VCaP (cell line): ENCODE measurements around the gene ZNF507.
"Not testable (repeated sequence)": the region's sequence is repeated elsewhere in the genome, so short reads cannot be mapped to it uniquely, and the experiment has no call there.

ENCODE experiments used
- H3K27ac ChIP-seq: fragments of 450-650 bp; 2 replicates; pipeline ENCODE4 v1.5.1; 2017
- TF ChIP-seq, protein P1 (sequence below): fragments of 450-650 bp; conservative IDR thresholded peaks from 2 replicates; pipeline ENCODE4 v1.5.1; 2017; ENCODE audit warnings: mild to moderate bottlenecking, moderate library complexity

ZNF507 gene

DNA sequence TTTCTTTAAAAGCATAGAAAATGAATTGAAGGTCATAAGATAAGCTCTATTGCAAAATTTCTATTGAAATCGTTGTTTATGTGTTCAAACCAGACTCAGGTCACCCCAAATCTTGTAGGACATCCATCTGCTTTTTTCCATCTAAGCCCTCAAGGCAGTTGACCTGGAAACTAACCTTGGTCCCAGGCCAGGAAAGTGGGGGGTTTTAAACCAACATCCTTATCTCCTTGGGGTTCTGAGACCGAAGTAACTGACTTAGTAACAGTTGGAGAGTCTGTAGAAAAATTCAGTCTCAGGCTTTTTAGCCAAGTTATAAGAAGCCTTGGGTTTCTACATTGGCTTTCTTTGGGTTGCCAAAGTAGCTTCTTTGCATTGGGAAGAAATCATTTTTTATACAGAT is 23.4 kb downstream of the ZNF507 start:
- no peak overlapping the region for H3K27ac ChIP-seq
- TF ChIP-seq, protein P1, sequence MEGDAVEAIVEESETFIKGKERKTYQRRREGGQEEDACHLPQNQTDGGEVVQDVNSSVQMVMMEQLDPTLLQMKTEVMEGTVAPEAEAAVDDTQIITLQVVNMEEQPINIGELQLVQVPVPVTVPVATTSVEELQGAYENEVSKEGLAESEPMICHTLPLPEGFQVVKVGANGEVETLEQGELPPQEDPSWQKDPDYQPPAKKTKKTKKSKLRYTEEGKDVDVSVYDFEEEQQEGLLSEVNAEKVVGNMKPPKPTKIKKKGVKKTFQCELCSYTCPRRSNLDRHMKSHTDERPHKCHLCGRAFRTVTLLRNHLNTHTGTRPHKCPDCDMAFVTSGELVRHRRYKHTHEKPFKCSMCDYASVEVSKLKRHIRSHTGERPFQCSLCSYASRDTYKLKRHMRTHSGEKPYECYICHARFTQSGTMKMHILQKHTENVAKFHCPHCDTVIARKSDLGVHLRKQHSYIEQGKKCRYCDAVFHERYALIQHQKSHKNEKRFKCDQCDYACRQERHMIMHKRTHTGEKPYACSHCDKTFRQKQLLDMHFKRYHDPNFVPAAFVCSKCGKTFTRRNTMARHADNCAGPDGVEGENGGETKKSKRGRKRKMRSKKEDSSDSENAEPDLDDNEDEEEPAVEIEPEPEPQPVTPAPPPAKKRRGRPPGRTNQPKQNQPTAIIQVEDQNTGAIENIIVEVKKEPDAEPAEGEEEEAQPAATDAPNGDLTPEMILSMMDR: no peak

DNA sequence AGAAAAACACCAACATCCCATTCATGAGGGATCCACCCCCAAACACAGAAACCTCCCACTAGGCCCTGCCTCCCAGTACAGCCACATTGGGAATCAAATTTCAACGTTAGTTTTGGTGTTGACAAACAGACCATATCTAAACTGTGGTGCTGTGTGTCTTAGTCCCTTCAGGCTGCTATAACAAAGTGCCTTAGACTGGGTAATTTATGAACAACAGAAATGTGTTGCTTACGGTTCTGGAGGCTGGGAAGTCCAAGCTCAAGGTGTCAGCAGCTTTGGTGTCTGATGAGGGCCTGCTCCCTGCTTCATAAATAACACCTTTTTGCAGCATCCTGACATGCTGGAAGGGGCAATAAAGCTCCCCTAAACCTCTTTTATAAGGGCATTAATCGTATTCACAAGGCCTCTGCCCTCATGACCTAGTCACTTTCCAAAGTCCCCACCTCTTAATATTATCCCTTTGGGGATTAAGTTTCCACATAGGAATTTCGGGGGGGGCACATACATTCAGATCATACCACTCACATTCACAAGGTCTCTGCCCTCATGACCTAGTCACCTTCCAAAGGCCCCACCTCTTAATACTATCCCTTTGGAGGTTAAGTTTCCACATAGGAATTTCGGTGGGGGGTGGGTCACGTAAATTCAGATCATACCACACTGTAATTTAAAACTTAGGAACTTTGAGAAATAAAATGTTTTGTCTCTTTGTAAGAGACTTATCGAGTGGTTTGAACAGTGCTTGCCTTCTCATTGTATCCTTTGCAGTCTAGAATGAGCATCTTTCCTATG is 27.5 kb downstream of the ZNF507 start:
- TF ChIP-seq, protein P1: no peak
- peak overlapping the region; percentile 73 for H3K27ac ChIP-seq

DNA sequence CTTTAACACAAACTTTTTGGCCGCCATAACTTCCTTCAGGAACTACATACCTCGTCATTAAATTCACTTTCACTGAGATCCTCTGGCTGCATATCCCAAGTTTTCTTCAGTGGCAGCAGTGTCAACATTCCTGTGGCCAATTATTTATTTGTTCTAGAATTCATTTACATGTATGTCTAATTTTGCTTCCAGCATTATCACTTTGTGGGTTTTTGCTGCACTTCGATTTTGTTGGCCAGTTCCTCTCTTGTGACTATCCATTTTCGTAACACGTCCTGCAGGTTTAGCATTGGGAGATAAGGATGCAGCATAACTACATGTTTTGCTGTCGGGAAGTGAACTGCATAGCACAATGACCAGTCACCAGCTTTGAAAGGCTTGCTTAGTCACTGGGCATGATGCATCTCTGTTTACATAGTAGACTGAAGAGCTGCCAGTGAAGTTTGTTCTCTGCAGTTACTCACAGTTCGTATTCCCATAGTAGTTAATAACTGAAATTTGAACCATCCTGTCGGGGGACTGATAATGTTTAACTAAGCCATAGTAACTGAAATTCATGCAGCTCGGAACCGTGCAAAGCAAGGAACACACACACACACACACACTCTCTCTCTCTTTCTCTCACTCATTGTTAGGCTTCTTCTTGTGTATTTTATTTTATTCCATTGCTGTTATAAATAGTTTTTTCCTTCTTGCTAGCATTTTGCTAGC is 28.3 kb downstream of the ZNF507 start:
- H3K27ac ChIP-seq: peak overlapping the region; percentile 73
- TF ChIP-seq, protein P1: no peak

DNA sequence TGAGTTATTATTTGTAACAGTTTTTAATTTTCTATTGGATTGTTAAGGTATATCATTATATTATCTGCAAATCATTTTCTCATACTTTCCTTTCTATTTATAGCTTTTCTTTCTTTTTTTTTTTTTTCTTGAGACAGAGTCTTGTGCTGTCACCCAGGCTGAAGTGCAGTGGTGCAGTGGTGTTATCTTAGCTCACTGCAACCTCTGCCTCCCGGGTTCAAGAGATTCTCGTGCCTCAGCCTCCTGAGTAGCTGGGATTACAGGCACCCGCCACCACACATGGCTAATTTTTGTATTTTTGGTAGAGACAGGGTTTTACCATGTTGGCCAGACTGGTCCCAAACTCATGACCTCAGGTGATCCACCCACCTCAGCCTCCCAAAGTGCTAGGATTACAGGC is 29.0 kb downstream of the ZNF507 start:
- peak overlapping the region; percentile 73 for H3K27ac ChIP-seq

DNA sequence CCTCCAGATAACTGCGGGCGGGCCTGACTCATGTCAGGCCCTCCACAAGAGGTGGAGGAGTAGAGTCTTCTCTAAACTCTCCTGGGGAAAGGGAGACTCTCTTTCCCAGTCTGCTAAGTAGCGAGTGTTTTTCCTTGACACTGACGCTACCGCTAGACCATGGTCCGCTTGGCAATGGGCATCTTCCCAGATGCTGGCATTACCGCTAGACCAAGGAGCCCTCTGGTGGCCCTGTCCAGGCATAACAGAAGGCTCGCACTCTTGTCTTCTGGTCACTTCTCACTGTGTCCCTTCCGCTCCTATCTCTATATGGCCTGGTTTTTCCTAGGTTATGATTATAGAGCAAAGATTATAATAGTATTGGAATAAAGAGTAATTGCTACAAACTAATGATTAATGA is 31.7 kb downstream of the ZNF507 start:
- TF ChIP-seq, protein P1: peak; percentile 57
- not testable (repeated sequence) for H3K27ac ChIP-seq

DNA sequence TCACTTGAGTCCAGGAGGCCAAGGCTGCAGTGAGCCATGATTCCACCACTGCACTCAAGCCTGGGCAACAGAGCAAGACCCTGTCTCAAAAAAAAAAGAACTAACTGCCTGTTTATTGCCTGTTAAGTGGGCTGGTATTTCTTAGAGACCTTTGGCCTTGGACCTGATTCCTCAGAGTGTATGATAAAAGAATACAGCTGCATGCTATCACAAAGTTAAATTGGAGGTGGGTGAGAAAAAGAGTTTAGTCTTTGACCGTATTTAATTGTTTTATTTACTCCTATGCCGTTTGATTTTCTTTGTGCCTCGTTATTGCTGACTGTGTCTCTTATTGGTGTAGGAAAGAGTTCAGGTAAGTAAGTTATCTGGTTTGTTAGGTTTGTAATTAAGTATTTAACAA is 34.9 kb downstream of the ZNF507 start:
- no peak overlapping the region for H3K27ac ChIP-seq
- TF ChIP-seq, protein P1: no peak

DNA sequence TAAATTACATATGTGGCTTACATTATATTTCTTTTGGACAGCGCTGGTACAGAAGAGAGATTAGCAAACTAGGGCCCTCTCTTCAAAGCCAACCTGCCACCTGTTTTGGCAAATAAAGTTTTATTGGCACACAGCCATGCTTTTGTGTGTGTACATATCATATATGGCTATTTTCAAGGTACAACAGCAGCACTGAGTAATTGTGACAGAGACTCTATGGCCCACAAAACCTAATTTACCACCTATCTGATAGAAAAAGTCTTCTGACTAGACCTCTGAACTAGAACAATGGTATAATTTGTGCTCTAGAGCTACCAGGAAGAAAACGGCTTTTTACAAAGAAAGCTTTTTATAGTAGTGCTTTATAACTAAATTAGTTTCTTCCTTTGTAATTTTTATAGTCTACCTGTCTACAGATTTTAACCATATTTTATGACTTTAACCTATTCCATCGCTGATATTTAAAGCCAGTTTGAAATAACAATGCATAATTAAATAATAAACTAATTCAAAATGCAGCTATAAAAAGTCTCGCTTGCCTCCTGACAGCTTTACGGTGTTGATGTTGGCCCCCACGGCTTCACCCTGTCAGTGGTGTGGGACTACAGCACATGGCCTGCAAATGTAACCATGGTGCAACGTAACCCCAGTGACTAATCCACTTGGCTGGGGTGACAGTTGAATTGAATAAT is 42.4 kb downstream of the ZNF507 start:
- TF ChIP-seq, protein P1: no peak
- peak overlapping the region; percentile 1; the same call in 1 of the 2 replicates for H3K27ac ChIP-seq
